ENCODE measurements around the gene KRTAP20-2.

The KRTAP20-2 gene

DNA sequence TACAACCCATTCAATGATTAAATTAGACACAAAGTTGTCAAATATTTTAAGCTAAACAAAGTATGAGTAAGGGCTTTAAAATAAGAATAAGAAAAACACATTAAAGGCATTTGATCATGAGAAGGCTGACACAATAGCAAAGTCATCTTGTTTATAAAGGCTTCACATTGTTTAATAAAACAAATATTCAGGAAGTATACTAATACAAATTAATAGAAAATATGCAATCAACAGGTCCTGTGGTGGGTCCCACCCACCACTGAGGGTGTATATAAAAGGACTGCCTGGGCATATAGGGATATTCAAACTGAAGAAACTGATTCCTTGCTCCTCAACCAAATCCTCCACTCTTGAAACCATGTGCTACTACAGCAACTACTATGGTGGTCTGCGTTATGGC is at the start of gene KRTAP20-2:
Gene KRTAP20-2 (plus strand): TSS at position 301 of the 400 bp plus-strand sequence. CDS start 58 bp downstream, at position 359.
- H3K27me3 ChIP-seq (ENCODE audit: control insufficient read depth, insufficient read depth, low read length), result no peaks in the 10 kb centered on the region
- H3K4me1 ChIP-seq (ENCODE audit: control insufficient read depth, low read depth, low read length), result no peaks in the 10 kb centered on the region
- H3K9me3 ChIP-seq (ENCODE audit: control insufficient read depth, low read depth, low read length), result no peaks in the 10 kb centered on the region

GRCh38 chr21:30590297-30590696 is 44.7 kb upstream of the KRTAP20-2 start, which contains the start of gene KRTAP22-2:
KRTAP22-2 (minus strand) TSS chr21:30590397.
- no peaks in the 10 kb centered on the region for H3K27me3 ChIP-seq (ENCODE audit: control insufficient read depth, insufficient read depth, low read length)
- no peak within 1 kb of the TSS for H3K9ac ChIP-seq (ENCODE audit: low read length)
- no peaks in the 10 kb centered on the region for H3K9me3 ChIP-seq (ENCODE audit: control insufficient read depth, low read depth, low read length)
- H3K36me3 ChIP-seq (ENCODE audit: control insufficient read depth, low read depth, low read length), result no peaks in the 10 kb centered on the region
- H3K4me1 ChIP-seq (ENCODE audit: control insufficient read depth, low read depth, low read length), result no peaks in the 10 kb centered on the region
- H3K4me3 ChIP-seq (ENCODE audit: low read length), result no peak within 1 kb of the TSS
- no peak within 1 kb of the TSS for H3K27ac ChIP-seq (ENCODE audit: low read length)

More for the DNA sequence above, at the start of gene KRTAP20-2:
- Histone ChIP-seq H3K9ac (ENCODE audit: low read length) (no peak within 1 kb of the TSS), H3K36me3 (ENCODE audit: control insufficient read depth, low read depth, low read length) (no peaks in the 10 kb centered on the region), H3K27ac (ENCODE audit: low read length) (no peak within 1 kb of the TSS), H3K4me3 (ENCODE audit: low read length) (no peak within 1 kb of the TSS)

- H3K9ac ChIP-seq (ENCODE audit: low read length), result no peak within 1 kb of the TSS
- no peaks in the 10 kb centered on the region for H3K9me3 ChIP-seq (ENCODE audit: control insufficient read depth, low read depth, low read length)
- no peaks in the 10 kb centered on the region for H3K36me3 ChIP-seq (ENCODE audit: control insufficient read depth, low read depth, low read length)
- no peaks in the 10 kb centered on the region for H3K4me1 ChIP-seq (ENCODE audit: control insufficient read depth, low read depth, low read length)
- H3K27ac ChIP-seq (ENCODE audit: low read length), result no peak within 1 kb of the TSS
- H3K4me3 ChIP-seq (ENCODE audit: low read length), result no peak within 1 kb of the TSS
- no peaks in the 10 kb centered on the region for H3K27me3 ChIP-seq (ENCODE audit: control insufficient read depth, insufficient read depth, low read length)
Measured at GRCh38 chr21:30592140-30592539, 42.9 kb upstream of the KRTAP20-2 start, which contains the start of gene KRTAP6-3. KRTAP6-3 (plus strand) TSS chr21:30592440; CDS start chr21:30592446, 6 bp downstream.

- Histone ChIP-seq H3K36me3 (ENCODE audit: control insufficient read depth, low read depth, low read length) (no peaks in the 10 kb centered on the region), H3K27me3 (ENCODE audit: control insufficient read depth, insufficient read depth, low read length) (no peaks in the 10 kb centered on the region)
Measured at GRCh38 chr21:30598802-30599201, 36.2 kb upstream of the KRTAP20-2 start, which contains the start of gene KRTAP6-2. KRTAP6-2 (minus strand) TSS chr21:30598902; CDS start chr21:30598874, 28 bp downstream.

GRCh38 chr21:30600787-30601186 is 34.2 kb upstream of the KRTAP20-2 start, which contains the start of gene KRTAP22-1:
KRTAP22-1 (plus strand) TSS chr21:30601087.
- no peaks in the 10 kb centered on the region for H3K27me3 ChIP-seq (ENCODE audit: control insufficient read depth, insufficient read depth, low read length)
- H3K36me3 ChIP-seq (ENCODE audit: control insufficient read depth, low read depth, low read length), result no peaks in the 10 kb centered on the region
- no peaks in the 10 kb centered on the region for H3K9me3 ChIP-seq (ENCODE audit: control insufficient read depth, low read depth, low read length)
- H3K4me3 ChIP-seq (ENCODE audit: low read length), result no peak within 1 kb of the TSS
- no peak within 1 kb of the TSS for H3K9ac ChIP-seq (ENCODE audit: low read length)
- H3K27ac ChIP-seq (ENCODE audit: low read length), result no peak within 1 kb of the TSS
- H3K4me1 ChIP-seq (ENCODE audit: control insufficient read depth, low read depth, low read length), result no peaks in the 10 kb centered on the region

More at GRCh38 chr21:30598802-30599201, 36.2 kb upstream of the KRTAP20-2 start, which contains the start of gene KRTAP6-2:
- Histone ChIP-seq H3K4me1 (ENCODE audit: control insufficient read depth, low read depth, low read length) (no peaks in the 10 kb centered on the region), H3K27ac (ENCODE audit: low read length) (no peak within 1 kb of the TSS), H3K9ac (ENCODE audit: low read length) (no peak within 1 kb of the TSS), H3K4me3 (ENCODE audit: low read length) (no peak within 1 kb of the TSS), H3K9me3 (ENCODE audit: control insufficient read depth, low read depth, low read length) (no peaks in the 10 kb centered on the region)

GRCh38 chr21:30605968-30606367 is 29.0 kb upstream of the KRTAP20-2 start:
- Histone ChIP-seq H3K9me3 (ENCODE audit: control insufficient read depth, low read depth, low read length) (no peaks in the 10 kb centered on the region), H3K4me1 (ENCODE audit: control insufficient read depth, low read depth, low read length) (no peaks in the 10 kb centered on the region), H3K27ac (ENCODE audit: low read length) (no peak overlapping the region), H3K9ac (ENCODE audit: low read length) (no peak overlapping the region), H3K4me3 (ENCODE audit: low read length) (no peak overlapping the region), H3K36me3 (ENCODE audit: control insufficient read depth, low read depth, low read length) (no peaks in the 10 kb centered on the region), H3K27me3 (ENCODE audit: control insufficient read depth, insufficient read depth, low read length) (no peaks in the 10 kb centered on the region)

GRCh38 chr21:30612132-30612531 is 22.9 kb upstream of the KRTAP20-2 start:
- H3K9me3 ChIP-seq (ENCODE audit: control insufficient read depth, low read depth, low read length), result no peaks in the 10 kb centered on the region
- H3K9ac ChIP-seq (ENCODE audit: low read length), result no peak overlapping the region
- H3K27ac ChIP-seq (ENCODE audit: low read length), result no peak overlapping the region
- no peaks in the 10 kb centered on the region for H3K36me3 ChIP-seq (ENCODE audit: control insufficient read depth, low read depth, low read length)
- no peaks in the 10 kb centered on the region for H3K4me1 ChIP-seq (ENCODE audit: control insufficient read depth, low read depth, low read length)
- H3K4me3 ChIP-seq (ENCODE audit: low read length), result no peak overlapping the region
- H3K27me3 ChIP-seq (ENCODE audit: control insufficient read depth, insufficient read depth, low read length), result no peaks in the 10 kb centered on the region

DNA sequence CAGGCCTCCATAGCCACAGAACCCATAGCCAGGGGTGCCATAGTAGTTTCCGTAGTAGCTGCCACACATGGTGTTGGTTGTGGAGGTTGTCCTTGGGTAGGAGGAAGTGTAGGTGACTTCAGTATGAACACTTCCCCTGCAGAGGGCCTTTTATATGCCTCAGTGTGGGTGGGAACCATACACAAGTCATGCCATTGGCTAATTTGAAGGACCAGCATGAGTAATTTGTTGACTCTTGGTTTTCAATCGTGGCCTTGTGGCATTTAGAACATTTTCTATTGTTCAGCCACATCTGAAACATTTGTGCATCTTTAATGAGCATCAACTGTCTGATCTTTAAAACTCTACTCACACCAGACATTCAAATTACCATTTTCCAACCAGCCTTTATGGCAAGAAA is 21.2 kb upstream of the KRTAP20-2 start, which contains the start of gene KRTAP6-1:
Gene KRTAP6-1 (minus strand): TSS at position 95 of the 400 bp plus-strand sequence. CDS start 26 bp downstream, at position 69.
- Histone ChIP-seq H3K27me3 (ENCODE audit: control insufficient read depth, insufficient read depth, low read length) (no peaks in the 10 kb centered on the region), H3K9me3 (ENCODE audit: control insufficient read depth, low read depth, low read length) (no peaks in the 10 kb centered on the region), H3K27ac (ENCODE audit: low read length) (no peak within 1 kb of the TSS), H3K4me1 (ENCODE audit: control insufficient read depth, low read depth, low read length) (no peaks in the 10 kb centered on the region), H3K4me3 (ENCODE audit: low read length) (no peak within 1 kb of the TSS), H3K9ac (ENCODE audit: low read length) (no peak within 1 kb of the TSS), H3K36me3 (ENCODE audit: control insufficient read depth, low read depth, low read length) (no peaks in the 10 kb centered on the region)

GRCh38 chr21:30615199-30615598 is 19.8 kb upstream of the KRTAP20-2 start:
- no peaks in the 10 kb centered on the region for H3K9me3 ChIP-seq (ENCODE audit: control insufficient read depth, low read depth, low read length)
- H3K4me3 ChIP-seq (ENCODE audit: low read length), result no peak overlapping the region
- H3K4me1 ChIP-seq (ENCODE audit: control insufficient read depth, low read depth, low read length), result no peaks in the 10 kb centered on the region
- H3K36me3 ChIP-seq (ENCODE audit: control insufficient read depth, low read depth, low read length), result no peaks in the 10 kb centered on the region
- no peak overlapping the region for H3K9ac ChIP-seq (ENCODE audit: low read length)
- no peaks in the 10 kb centered on the region for H3K27me3 ChIP-seq (ENCODE audit: control insufficient read depth, insufficient read depth, low read length)
- no peak overlapping the region for H3K27ac ChIP-seq (ENCODE audit: low read length)

DNA sequence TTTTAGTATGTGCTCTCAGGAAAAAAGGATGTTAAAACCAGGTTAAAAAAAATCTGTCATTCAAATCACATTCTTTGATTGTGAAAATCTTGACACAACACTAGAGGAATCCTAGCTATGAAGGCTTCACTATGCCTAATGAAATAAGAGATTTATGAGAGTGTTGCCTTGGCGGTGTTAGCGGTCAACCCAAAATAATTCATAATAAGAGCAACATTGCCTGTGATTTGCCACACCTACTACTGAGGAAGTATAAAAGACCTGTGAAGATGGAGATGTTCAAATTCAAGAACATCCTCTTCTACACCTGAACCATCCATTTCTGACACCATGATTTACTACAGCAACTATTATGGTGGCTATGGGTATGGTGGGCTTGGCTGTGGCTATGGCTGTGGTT is 18.9 kb upstream of the KRTAP20-2 start, which contains the start of gene KRTAP20-1:
Gene KRTAP20-1 (plus strand): TSS at position 301 of the 400 bp plus-strand sequence. CDS start 30 bp downstream, at position 331.
- no peaks in the 10 kb centered on the region for H3K36me3 ChIP-seq (ENCODE audit: control insufficient read depth, low read depth, low read length)
- H3K9me3 ChIP-seq (ENCODE audit: control insufficient read depth, low read depth, low read length), result no peaks in the 10 kb centered on the region
- no peaks in the 10 kb centered on the region for H3K27me3 ChIP-seq (ENCODE audit: control insufficient read depth, insufficient read depth, low read length)
- no peak within 1 kb of the TSS for H3K27ac ChIP-seq (ENCODE audit: low read length)
- H3K4me3 ChIP-seq (ENCODE audit: low read length), result no peak within 1 kb of the TSS
- no peaks in the 10 kb centered on the region for H3K4me1 ChIP-seq (ENCODE audit: control insufficient read depth, low read depth, low read length)
- H3K9ac ChIP-seq (ENCODE audit: low read length), result no peak within 1 kb of the TSS

GRCh38 chr21:30620080-30620479 is 14.9 kb upstream of the KRTAP20-2 start:
- H3K9ac ChIP-seq (ENCODE audit: low read length), result no peak overlapping the region
- no peaks in the 10 kb centered on the region for H3K27me3 ChIP-seq (ENCODE audit: control insufficient read depth, insufficient read depth, low read length)
- H3K4me3 ChIP-seq (ENCODE audit: low read length), result no peak overlapping the region
- no peaks in the 10 kb centered on the region for H3K4me1 ChIP-seq (ENCODE audit: control insufficient read depth, low read depth, low read length)
- no peaks in the 10 kb centered on the region for H3K36me3 ChIP-seq (ENCODE audit: control insufficient read depth, low read depth, low read length)
- no peaks in the 10 kb centered on the region for H3K9me3 ChIP-seq (ENCODE audit: control insufficient read depth, low read depth, low read length)
- H3K27ac ChIP-seq (ENCODE audit: low read length), result no peak overlapping the region

DNA sequence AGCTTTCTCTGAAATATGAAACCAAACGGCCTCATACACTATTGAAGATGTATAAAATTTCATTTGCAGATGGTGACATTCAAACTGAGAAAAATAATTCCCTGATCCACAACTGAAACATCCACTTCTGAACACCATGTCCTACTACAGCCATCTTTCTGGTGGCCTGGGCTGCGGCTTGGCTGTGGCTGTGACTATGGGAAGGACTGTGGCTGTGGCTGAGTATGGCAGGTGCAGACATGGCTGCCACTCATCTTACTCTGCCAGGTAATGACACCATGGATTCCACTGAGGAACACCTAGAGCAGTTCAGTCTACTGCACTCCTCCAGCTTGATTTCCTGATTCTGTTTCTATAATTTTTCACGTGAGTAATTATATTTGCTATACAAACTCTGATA is 14.5 kb upstream of the KRTAP20-2 start, which contains the start of gene KRTAP20-4:
Gene KRTAP20-4 (plus strand): TSS at position 106 of the 400 bp plus-strand sequence.
- Histone ChIP-seq H3K4me1 (ENCODE audit: control insufficient read depth, low read depth, low read length) (no peaks in the 10 kb centered on the region), H3K27ac (ENCODE audit: low read length) (no peak within 1 kb of the TSS), H3K27me3 (ENCODE audit: control insufficient read depth, insufficient read depth, low read length) (no peaks in the 10 kb centered on the region)

More for the DNA sequence above, 14.5 kb upstream of the KRTAP20-2 start, which contains the start of gene KRTAP20-4:
- Histone ChIP-seq H3K9me3 (ENCODE audit: control insufficient read depth, low read depth, low read length) (no peaks in the 10 kb centered on the region), H3K9ac (ENCODE audit: low read length) (no peak within 1 kb of the TSS), H3K36me3 (ENCODE audit: control insufficient read depth, low read depth, low read length) (no peaks in the 10 kb centered on the region), H3K4me3 (ENCODE audit: low read length) (no peak within 1 kb of the TSS)

All from iPS-18a (cell line).